ENCODE results near the gene TNKS1BP1.

TNKS1BP1 gene

DNA sequence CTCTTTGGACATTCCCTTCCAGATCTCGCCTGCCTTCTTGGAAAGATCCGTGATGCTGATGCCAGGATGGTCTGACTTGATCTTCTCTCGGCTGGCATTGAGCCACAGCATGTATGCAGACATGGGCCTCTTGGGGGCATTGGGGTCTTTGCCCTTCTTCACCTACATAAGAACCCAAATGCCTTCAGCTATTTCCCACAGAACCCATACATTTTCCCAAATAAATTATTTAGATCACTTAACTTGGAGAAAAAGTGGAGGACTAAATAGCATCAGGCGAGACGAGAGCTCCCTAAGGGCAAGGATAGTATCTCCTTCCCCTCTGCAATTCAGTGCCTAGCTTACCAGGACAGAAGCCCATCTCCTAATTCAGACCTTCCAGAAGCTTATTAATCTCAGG is 3.0 kb upstream of the TNKS1BP1 start:
- DNase-seq (ENCODE audit: low read depth): no peak

DNA sequence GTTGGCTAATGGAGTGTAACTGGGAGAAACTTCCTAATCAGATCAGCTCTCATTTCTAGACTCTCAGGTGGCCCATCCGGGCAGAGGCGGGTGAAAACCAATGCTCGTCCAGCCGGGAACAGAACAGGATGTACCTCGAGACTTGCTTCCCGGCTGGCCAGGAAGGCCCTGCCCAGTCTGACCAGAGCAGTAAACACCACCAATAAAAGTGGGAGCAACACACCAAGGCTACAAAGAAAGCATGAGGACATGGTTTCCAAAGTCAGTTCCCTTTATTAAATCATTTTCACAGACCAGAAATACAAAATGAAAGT is 940 bp upstream of the TNKS1BP1 start:
- no peak for DNase-seq (ENCODE audit: low read depth)

DNA sequence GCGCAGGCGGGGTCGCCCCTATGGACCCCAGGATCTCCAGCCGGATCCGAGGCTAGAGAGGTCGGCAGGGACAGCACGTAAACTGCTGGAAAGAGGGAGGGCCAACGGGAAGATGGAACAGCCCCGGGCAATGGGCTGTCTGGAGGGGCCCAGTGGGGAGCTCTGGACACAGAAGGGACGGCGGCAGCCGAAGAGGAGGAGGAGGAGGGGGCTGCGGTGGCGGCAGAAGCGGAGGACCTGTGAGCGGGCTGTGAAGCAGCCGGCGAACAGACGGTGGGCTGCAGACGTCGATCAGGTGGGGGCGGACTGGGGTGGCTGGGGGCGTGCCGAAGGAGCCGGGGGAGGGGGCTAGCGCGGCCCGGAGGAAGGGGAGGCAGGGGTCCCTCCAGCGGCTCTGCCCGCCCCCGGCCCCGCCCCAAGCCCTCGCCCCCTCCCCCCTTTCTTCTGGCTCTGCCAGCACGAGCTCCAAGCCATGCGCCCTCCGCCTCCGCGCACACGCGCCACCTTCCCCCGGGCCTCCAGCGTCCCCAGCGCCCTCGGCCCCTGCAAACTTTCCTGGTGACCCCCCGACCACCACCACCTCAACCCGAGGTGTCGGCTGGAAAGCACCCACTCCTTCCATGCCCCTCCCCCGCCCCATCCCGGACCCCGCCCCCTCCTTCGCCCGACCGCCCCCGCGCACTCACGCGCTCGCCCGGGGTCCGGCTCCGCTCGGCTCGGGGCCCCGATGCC is 432 bp downstream of the TNKS1BP1 start:
- DNase-seq (ENCODE audit: low read depth): no peak

DNA sequence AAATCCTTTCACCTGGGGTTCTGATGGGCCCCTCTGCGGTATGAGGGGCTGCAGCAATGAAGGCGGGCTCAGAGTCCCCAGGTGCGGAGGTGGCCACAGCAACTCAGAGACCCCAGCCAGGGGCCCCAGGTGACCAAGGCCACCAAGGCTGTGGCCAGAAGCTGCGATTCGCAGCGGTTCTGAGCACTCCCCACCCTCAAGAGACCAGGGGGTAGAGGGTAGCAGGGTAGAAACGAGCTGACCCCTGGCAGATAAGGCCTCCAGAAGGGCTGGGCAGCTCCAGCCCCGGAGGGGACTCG is 948 bp downstream of the TNKS1BP1 start:
- DNase-seq (ENCODE audit: low read depth): no peak

DNA sequence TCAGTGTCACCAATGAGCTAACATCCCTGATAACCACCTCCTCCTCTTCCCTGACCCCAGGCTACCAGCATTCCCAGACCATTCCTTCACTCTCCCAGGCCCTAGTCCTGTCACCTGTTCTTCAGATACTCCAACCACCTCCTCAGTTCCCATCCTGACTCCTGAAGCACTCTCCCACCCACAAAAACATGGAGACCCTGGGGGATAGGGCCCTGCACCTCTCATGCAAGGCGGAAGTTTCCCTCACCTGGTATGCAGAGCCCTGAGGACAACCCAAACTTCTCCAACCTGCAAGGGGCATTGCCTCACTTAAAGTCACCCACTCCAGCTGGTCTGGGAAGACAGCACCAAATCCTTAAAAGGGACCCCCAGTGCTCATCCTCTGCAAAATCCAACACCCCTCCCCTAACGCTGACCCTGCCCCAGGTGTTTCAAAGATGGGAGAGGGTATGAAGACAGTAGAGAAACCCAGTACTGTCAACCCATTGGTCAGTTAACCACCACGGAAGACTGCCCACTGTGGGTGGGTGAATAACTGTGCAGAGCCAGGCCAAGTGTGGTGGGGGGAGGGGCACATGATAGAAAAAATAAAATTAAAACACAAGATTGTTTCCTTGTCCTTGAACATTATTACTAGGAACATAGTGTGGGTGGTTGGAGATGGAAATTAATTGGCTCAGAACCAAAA is 1.4 kb downstream of the TNKS1BP1 start:
- DNase-seq (ENCODE audit: low read depth): no peak

DNA sequence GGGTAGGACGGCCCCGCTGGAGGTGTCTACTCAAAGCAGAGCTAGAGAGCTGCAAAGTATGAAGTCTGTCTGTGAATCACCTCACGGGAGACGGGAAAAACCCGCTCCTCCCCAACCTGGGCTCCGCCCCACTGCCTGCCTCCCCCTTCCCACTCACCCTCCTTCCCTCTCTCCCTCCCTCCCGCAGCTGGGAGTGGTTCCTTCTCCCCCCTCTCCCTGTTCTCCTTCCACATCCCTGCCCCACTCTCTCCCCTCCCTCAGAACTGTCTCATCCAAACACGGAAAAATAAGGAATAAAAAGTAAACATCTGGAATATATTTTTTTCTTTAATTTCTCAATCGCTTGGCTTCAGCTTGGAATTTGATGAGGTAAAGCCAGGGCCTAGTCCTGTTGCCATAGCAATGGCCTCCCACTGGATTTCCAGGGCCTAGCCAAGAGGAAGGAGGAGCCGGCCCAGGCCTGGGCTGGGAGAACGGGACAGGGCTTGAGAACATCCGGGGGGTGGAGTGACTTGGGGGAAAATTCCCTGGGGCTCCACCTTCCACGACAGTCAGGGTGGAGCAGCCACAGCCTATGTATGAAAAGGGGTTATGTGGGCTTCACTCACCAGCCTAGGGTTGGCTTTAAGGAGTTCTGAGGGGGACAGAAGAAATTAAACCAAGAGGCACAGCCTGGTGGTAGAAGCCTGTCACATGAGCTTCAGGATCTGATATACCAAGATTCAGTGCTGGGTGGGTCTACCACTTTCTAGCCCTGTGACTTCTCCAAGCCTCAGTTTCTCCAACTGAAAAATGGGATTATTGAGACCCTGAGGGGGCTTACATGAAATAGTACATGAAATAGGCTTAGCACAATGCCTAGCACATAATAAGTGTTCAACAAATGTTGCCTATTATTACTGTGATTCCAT is 2.2 kb downstream of the TNKS1BP1 start:
- DNase-seq (ENCODE audit: low read depth): no peak

DNA sequence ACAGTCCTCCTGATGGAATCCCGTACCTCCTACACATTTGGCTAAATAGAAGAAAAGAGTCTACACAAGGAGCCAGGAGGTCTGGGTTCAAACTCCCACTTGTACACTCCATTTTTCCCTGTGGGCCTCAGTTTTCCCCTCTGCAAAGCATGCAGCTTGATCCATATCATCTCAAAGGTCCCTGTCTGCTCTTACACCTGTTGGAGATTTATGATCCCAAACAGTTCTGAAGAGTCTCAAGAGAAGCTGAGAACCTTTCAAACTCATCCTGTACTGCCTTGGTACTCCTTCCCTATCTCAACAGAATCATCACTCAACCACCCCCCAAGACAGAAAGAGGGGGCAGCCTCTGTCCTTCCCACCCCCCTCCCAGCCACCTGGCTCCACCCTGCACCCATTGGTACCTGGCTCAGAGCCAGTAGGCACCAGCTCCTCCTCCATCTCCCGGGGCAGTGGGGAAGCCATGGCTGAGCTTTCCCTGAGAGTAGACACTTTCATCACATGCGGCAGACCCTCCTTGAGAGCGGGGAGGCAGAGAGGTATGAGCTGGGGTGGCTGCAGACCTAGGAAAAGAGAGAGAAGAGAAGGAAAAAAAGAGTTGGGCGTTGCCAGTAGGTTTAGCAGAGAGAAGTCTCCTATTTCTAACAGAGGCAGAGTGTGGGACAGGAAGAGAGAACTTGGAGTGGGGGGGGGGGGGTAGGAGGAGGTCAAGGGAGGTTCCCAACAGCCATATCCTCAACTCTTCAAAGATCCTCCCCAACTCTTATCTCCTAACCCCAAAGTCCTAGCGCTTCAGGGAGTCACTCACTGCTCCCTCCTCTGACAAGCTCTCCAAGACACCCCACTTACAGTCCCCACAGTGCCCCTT is 3.1 kb downstream of the TNKS1BP1 start:
- DNase-seq (ENCODE audit: low read depth): no peak

DNA sequence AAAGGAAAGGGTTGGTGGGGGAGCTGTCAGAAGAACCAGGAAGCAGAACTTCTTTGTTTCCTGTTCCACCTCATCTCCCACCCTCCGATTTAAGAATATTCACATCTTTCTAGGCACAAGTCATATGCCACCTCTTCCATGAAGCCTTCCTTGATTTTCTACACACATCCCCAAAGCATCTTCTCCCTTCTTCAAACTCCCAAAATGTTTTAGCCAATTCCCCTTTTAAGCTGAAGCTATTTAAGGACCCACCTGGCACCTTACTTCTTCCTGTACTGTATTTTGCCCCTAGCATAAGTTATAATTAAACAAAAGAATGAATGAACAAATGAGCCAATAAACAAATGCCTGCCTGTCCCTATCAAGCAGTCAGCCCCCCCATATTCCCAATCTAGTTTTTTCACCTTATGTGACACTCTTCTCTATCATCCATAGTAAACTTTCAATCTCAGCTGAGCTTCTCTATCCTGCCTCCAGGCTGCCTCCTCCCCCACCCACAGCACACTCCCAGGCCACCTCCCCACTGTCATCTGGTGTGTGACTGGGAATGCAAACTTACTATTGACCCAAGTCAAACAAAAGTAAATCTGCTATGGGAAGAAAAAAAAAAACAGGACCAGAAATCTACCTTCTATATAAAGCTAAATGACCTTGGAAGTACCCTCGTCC is 3.9 kb downstream of the TNKS1BP1 start:
- DNase-seq (ENCODE audit: low read depth): no peak

DNA sequence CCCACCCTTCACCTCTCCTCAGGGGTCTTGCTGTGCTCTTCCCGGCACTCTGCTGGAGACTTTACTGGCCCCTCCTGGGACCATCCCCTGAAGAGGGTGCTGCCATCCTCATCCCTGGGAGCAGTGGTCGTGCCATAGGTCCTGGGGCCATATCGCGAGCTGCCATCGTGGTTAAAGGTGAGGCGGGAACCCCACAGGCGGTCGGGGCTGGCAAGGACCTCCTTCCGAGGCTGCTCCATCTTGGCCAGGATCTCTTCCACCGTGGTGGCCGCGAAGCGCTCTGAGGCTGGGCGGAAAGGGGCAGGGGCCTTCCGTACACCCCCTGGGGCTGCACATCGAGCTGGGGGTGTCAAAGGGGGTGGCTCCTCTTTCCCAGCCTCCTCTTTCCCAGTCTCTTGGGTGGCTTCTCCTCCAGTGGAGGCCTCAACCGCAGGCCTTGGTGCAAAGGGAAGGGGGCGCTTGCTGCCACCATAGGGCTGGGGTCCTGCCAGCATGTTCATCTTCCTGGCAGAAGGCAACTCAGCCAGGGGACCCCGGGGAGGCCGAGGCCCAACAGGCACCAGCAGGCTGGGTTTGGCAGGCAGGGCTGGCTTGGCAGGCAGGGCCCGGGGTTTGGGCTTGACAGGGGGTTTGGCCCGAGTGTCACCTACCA is 4.6 kb downstream of the TNKS1BP1 start:
- DNase-seq (ENCODE audit: low read depth): no peak

DNA sequence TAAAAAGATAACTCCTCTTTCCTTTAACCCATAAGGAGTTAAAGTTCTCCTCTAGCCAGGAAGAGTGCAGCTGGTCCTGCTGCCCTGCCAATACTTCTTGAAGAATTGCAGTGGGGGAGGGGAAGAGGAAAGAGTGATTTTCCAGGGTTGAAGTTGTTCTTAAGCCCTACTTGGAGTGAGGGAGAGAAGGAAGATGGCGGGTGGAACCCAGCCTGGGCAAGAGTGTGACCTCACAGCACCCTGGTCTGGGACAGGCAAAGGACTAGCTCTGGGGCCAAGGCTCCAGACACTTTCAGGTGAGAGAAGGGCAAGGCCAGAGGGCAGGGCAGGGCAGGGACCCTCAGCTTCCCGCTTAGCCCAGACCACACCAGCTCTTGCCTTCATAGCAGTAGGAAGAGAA is 6.6 kb downstream of the TNKS1BP1 start:
- DNase-seq (ENCODE audit: low read depth): no peak

DNA sequence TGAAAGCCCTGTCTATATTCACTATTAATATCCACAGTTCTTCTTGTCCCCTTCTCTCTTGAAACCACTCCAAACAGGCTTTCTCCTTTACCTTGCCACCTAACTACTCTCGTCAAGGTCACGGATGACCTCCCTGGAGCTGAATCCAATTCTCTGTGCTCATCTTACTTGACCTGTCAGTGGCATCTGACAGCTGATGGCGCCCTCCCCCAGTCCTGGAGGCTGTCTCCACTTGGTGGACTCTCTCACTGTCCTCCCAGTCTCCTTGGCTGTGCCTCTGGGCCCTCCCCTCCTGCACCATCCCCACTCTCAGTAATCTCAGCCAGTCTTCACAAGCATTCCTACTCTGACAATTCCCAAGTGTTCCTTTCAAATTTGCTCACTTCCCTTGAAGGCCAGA is 8.7 kb downstream of the TNKS1BP1 start:
- DNase-seq (ENCODE audit: low read depth): no peak

DNA sequence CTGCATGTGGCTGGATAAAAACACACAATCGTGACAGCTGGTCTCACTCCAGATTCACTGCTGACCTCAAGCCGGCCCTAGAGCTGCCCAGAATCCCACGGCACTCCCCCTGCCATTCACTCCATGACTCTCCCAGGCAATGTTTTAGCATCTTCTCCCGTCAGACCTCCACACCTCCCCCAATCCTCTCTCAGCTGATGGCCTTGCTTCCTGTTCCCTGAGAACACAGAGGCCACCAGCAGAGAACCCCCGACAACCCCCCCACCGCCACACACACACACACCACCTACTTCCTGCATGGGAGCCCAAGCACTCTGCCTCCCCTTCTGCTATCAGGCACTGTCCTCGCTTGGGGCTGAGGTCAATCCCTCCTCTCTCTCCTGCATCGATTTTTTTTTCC is 9.3 kb downstream of the TNKS1BP1 start:
- DNase-seq (ENCODE audit: low read depth): no peak

DNA sequence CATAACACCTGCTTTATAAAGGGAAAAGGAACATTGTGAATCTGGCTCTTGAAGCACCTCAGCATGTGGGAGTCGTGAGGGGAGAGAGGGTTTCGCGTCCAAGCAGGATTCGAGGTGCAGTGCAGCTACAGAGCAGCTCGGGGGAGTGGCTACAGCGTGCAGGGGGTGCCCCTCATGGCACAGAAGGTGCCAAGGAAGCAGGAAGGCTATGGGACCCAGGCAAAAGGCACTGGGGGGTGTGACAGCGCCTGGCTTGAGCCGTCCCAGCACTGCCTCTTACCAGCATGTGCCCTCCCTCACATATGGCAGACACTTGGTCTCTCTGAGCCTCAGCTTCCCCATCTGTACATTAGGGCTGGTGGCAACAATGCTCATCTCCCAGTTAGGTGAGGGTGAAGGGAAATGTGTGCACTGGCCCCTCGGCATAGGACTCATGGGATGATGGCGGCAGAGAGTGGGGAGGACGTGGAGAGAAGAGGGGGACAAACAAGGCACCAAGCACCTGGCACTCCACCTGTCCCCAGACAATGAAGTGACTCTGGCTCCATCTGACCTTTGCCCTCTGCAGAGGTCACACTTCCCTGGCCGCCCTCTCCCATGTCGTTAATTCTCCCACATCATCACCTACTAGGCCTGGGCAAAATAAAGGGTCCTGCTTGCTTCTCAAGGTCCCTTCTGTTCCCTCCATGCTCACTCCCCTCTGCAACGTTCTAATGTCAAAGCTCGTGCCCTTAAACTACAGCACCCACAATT is 10.4 kb downstream of the TNKS1BP1 start:
- no peak for DNase-seq (ENCODE audit: low read depth)

DNA sequence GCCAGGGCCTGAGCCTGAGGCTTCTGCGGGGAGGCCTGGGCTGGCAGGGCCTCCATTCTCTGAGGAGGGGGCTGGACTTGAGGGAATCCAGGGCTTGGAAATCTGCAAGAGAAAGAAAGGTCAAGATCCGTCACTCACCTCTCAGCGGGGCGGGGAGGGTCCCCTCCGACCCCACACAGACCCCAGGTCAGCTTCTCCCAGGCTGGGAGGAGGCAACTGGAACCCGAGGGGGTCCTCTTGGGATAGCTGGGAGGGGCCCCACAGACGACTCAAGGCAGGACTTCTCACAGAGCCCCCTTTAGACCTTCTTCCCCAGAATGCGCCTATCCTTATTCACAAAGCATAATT is 11.0 kb downstream of the TNKS1BP1 start:
- DNase-seq (ENCODE audit: low read depth): no peak

DNA sequence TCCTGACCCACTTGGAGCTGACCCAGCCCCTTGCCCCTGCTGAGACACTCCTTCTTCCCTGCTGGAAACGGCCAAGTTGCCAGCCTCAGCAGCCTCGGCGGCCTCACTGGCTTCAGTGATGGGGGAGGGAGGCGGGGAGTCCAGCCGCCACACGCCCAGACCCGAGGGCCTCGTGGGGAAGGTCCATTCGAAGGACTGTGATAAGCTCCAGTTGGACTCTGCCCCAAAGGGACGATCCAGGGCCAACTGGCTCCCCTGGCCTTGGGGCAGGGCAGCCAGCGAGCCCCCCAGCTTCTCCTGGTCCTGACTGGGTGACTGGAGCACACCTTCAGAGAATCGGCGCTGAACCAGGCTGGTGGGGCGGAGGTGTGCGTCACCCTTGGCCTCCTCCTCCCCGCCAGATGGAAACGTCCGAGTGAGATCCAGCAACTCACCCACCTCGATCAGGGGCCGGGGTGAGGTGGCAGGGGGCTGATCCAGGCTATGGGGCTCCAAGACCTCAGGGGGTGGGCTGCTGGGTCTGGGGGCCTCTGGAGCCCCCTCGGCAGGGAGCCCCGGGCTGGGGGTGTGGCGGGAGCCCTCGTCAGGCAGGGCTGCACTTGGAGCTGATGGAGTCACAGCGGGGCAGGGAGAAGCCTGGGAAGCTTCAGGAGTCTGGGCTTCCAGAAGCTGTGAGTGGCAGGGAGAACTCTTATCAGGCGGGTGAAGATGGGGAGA is 11.5 kb downstream of the TNKS1BP1 start:
- DNase-seq (ENCODE audit: low read depth): no peak

DNA sequence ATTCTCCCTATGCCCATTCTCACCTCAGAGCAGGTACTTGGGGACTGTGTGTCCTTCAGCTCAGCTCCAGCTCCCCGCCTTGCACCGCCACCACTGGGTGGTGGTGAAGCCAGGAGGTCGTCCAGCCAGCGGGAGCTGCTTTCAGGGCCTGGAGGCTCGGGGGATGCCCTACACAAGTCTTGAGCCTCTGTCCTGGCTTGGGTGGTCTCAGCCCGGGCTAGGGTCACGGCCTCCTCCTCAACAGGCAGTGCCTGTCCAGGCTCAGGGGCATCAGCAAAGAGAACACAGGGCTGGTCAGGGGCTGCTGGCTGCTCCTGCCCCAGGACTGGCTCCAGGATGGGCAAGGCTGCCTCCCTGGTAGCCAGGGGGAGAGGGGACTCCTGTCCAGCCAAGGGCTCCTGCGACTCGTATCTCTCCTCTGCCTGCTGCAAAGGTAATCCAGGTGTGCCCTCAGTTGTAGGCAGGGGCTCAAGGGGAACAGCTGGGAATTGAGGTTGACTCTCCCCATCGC is 12.2 kb downstream of the TNKS1BP1 start:
- DNase-seq (ENCODE audit: low read depth): no peak

DNA sequence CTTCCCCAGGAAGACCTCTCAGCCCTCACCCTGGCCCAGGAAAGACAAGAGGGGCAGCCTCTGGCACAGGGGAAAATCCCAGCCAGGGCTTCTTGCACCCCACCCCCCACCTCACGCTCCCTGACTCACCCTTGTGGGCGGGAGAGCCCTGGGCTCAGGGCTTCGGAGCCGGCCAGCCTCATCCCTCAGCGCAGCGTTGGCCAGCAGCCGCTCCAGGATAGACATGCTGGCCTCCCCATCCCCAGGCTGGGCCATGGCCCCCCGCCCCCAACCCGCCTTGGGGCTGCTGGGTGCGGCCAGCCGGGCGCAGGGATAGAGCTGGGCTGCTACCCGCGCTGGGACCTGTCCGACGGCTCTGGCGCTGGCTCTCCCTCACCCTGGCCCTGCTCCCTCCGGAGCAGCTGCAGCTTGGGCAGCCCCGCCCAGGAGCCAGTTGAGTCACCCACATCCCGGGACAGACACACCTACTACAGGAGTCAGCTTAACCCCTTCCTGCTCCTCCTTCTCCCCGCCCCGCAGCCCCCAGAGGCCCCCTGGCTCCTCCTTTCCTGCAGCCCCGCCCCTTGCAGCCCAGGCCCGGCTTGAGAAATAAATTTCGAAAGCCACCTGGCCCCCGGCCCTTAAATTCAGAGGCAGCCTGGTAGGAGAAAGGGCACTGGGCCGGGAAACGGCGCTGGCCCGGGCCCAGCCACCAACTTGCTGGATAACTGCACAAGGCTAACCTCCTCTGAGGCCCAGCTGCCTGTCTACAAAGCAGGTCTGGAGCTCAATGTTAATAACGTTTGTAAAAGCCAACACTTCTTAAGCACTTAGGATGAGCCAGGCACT is 13.4 kb downstream of the TNKS1BP1 start:
- DNase-seq (ENCODE audit: low read depth): no peak

DNA sequence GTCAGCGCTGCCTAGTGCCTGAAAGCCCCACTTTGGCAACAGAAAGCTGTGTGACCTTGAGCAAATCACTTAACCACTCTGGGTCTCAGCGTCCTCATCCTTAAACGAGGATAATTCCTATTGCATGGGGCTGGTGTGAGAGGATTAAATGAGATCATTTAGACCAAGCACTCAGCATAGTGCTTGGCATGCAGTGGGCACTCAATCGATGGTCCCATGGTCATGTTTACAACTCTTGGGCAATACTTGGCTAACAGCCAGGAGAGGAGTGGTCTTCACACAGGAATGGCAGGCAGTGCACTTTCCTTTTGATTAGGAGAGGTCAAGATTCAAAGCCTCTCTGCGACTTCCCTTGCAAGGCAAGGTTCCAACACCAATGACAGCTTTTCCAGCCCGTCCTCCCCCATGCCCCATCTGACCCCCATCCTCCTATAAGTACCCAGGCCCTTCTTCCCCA is 14.1 kb downstream of the TNKS1BP1 start:
- DNase-seq (ENCODE audit: low read depth): no peak

DNA sequence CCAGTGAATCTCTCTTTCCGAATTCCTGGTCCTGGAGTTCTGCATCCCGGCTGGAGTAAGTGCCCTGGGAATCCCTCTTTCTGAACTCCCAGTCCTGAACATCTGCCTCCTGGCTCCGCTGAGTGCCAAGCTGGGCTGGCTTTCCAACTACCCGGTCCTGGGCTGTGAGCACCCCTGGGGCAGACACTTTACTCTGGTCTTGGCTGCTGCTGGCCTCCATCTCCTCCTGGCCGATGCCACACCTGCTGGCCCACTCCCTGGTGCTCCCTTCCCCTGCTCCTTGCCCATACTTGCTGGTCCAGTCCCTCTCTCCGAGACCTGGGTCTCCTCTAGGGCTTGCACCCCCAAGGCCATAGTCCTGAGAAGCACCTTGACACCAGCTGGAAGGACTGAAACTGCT is 14.7 kb downstream of the TNKS1BP1 start:
- DNase-seq (ENCODE audit: low read depth): no peak
